ENCODE data around the gene NEO1.

DNA sequence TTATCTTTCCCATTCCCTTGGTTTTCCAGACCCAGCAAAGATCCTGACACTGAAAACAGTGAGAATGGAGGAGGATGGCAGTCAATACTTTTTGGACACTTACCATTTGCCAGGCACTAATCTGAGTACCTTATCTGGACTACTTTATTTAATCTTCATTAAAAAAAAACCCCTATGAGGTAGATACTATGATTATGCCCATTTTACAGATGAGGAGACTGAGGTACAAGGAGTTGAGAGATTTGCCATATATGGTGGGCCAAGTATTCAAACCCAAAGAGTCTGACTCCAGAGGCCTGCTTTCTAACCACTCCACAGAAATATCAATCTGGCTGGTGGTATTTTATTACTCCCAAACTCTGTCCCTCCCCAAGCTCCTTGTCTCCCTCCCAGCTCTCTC is 296.9 kb downstream of the NEO1 start:
- no peak for TF ChIP-seq RAD21 (CRISPR knock-in tag; conservative IDR thresholded peaks at IDR 0.05 in 1 of 2, IDR thresholded peaks at IDR 0.05 in 1 of 2)
- TF ChIP-seq, protein P1, sequence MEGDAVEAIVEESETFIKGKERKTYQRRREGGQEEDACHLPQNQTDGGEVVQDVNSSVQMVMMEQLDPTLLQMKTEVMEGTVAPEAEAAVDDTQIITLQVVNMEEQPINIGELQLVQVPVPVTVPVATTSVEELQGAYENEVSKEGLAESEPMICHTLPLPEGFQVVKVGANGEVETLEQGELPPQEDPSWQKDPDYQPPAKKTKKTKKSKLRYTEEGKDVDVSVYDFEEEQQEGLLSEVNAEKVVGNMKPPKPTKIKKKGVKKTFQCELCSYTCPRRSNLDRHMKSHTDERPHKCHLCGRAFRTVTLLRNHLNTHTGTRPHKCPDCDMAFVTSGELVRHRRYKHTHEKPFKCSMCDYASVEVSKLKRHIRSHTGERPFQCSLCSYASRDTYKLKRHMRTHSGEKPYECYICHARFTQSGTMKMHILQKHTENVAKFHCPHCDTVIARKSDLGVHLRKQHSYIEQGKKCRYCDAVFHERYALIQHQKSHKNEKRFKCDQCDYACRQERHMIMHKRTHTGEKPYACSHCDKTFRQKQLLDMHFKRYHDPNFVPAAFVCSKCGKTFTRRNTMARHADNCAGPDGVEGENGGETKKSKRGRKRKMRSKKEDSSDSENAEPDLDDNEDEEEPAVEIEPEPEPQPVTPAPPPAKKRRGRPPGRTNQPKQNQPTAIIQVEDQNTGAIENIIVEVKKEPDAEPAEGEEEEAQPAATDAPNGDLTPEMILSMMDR (IDR thresholded peaks at IDR 0.05 in 2 of 3, conservative IDR thresholded peaks at IDR 0.05 in 1 of 3; ENCODE audit: insufficient read depth in 2 of 3, low read depth in 1 of 3, low read length in 3 of 3), result no peak
- no peak for TF ChIP-seq POLR2A (conservative IDR thresholded peaks at IDR 0.05)
- TF ChIP-seq, protein P2, sequence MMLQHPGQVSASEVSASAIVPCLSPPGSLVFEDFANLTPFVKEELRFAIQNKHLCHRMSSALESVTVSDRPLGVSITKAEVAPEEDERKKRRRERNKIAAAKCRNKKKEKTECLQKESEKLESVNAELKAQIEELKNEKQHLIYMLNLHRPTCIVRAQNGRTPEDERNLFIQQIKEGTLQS (IDR thresholded peaks at IDR 0.05), result no peak
- TF ChIP-seq, protein P2 (CRISPR knock-in tag; conservative IDR thresholded peaks at IDR 0.05), result no peak
- TF ChIP-seq EZH2 (IDR thresholded peaks at IDR 0.05; ENCODE audit: borderline replicate concordance, low read depth, low read length), result no peak
- TF ChIP-seq ATF1 (CRISPR knock-in tag; IDR thresholded peaks at IDR 0.05), result no peak
- TF ChIP-seq ATF1 (tag; IDR thresholded peaks at IDR 0.05), result no peak
- no peak for TF ChIP-seq KLF13 (tag; IDR thresholded peaks at IDR 0.05; ENCODE audit: borderline replicate concordance, low read depth)
- TF ChIP-seq TRIM24 (IDR thresholded peaks at IDR 0.05), result no peak
- no peak for TF ChIP-seq SMAD3 (CRISPR knock-in tag; conservative IDR thresholded peaks at IDR 0.05)
